HL-60 (cell line): ENCODE data around the gene PROZ.

Experiments
- DNase-seq, 2 experiments: peaks; one replicate each; pipeline ENCODE4 v3.0.0-alpha.2; 2010 to 2020; ENCODE audit warnings: low read depth in 1 of 2, low spot score in 1 of 2
- H3K27ac ChIP-seq: fragments of 250-450 bp; sonication (Bioruptor Pico); replicated peaks from 2 replicates; pipeline ENCODE4 v1.5.1; 2020; ENCODE audit warnings: mild to moderate bottlenecking, moderate library complexity
- H3K27me3 ChIP-seq: fragments of 250-450 bp; sonication (Bioruptor Pico); 2 replicates; pipeline ENCODE4 v1.5.1; 2021; ENCODE audit warnings: mild to moderate bottlenecking, moderate library complexity; ENCODE audit not compliant: insufficient read depth, poor library complexity, severe bottlenecking
- H3K4me3 ChIP-seq: replicated peaks from 2 replicates; pipeline ENCODE4 v1.5.1; 2011; ENCODE audit warnings: mild to moderate bottlenecking, control low read depth, low read length; ENCODE audit not compliant: insufficient read depth
- GABPA ChIP-seq: IDR thresholded peaks from 2 replicates; pipeline ENCODE4 v1.6.1; 2012; ENCODE audit warnings: low read depth
- POLR2AphosphoS5 ChIP-seq: IDR thresholded peaks from 2 replicates; pipeline ENCODE4 v1.6.1; 2012; ENCODE audit warnings: low read depth
- REST ChIP-seq: IDR thresholded peaks from 2 replicates; pipeline ENCODE4 v1.6.1; 2012; ENCODE audit warnings: low read depth; ENCODE audit not compliant: insufficient replicate concordance
- SPI1 ChIP-seq: IDR thresholded peaks from 2 replicates; pipeline ENCODE4 v1.6.1; 2012; ENCODE audit warnings: low read depth, mild to moderate bottlenecking, borderline replicate concordance
- TF ChIP-seq, protein P1 (sequence below): IDR thresholded peaks from one replicate; pipeline ENCODE4 v1.5.1; 2011; ENCODE audit warnings: low read length, control low read depth, inconsistent platforms; ENCODE audit not compliant: insufficient read depth

PROZ gene

GRCh38 chr13:113120300-113121182 lies 37.9 kb upstream of the PROZ start:
- Histone ChIP-seq H3K4me3 (no peak overlapping the region), H3K27me3 (peaks cover 2% of the 10 kb centered on the region), H3K27ac (no peak overlapping the region)
- no peak for DNase-seq
- TF ChIP-seq REST (no peak), SPI1 (no peak), POLR2AphosphoS5 (no peak), GABPA (no peak)
- TF ChIP-seq, protein P1, sequence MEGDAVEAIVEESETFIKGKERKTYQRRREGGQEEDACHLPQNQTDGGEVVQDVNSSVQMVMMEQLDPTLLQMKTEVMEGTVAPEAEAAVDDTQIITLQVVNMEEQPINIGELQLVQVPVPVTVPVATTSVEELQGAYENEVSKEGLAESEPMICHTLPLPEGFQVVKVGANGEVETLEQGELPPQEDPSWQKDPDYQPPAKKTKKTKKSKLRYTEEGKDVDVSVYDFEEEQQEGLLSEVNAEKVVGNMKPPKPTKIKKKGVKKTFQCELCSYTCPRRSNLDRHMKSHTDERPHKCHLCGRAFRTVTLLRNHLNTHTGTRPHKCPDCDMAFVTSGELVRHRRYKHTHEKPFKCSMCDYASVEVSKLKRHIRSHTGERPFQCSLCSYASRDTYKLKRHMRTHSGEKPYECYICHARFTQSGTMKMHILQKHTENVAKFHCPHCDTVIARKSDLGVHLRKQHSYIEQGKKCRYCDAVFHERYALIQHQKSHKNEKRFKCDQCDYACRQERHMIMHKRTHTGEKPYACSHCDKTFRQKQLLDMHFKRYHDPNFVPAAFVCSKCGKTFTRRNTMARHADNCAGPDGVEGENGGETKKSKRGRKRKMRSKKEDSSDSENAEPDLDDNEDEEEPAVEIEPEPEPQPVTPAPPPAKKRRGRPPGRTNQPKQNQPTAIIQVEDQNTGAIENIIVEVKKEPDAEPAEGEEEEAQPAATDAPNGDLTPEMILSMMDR = no peak

GRCh38 chr13:113121183-113121927 lies 37.1 kb upstream of the PROZ start:
- no peak for TF ChIP-seq REST
- TF ChIP-seq GABPA = no peak
- TF ChIP-seq, protein P1 = no peak
- TF ChIP-seq SPI1 = no peak
- TF ChIP-seq POLR2AphosphoS5 = no peak
- Histone ChIP-seq H3K4me3 (no peak overlapping the region), H3K27ac (no peak overlapping the region), H3K27me3 (peaks cover 2% of the 10 kb centered on the region)
- no peak for DNase-seq

- no peak overlapping the region for H3K4me3 ChIP-seq
- H3K27ac ChIP-seq = no peak overlapping the region
- no peak for DNase-seq
- TF ChIP-seq GABPA (no peak), REST (no peak), POLR2AphosphoS5 (no peak), SPI1 (no peak)
- TF ChIP-seq, protein P1 = no peak
- peaks cover 2% of the 10 kb centered on the region for H3K27me3 ChIP-seq
These were observed 36.4 kb upstream of the PROZ start for GRCh38 chr13:113121928-113122471.
